ENCODE measurements around the gene SH3GL2. TPM values are rescaled to one million over a fixed set of nuclear protein-coding genes. Genes with fewer than 3 reads are reported as not detected.

SH3GL2 gene
- total RNA-seq, 1 experiment from 2014 or later: not detected

DNA sequence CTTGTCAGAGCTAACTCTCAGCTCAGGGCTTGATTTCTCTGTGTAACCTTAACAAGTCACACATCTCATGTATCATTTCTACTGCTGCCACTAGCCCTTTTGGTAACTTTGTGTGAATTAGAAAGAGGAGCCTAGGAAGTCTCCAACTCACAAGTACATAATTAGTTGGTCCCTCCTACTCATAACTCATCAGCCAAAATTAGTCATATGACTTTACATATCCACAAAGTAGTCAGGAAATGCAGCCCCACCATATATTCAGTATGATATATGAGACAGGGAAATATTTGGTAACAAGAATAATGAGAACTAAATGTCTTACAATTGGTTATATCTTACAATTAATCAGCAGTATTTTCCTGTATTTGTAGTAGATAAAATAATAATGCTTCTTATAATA, 250.2 kb downstream of the SH3GL2 start:
- H3K4me3 ChIP-seq (ENCODE audit: low read depth in 2 of 2, low read length in 2 of 2): no peak overlapping the region
- H3K27me3 ChIP-seq (ENCODE audit: control insufficient read depth, insufficient read depth, low read length): no peaks in the 10 kb centered on the region
- in situ Hi-C loops (cut with HindIII; ENCODE audit: low pct_unique_long_range_greater_than_20kb, low sequenced_read_pairs): no loop called here
- no TSS peak for BruUV-seq (replicated peaks)
- no peaks in the 10 kb centered on the region for H3K36me3 ChIP-seq (ENCODE audit: control insufficient read depth, insufficient read depth, low read length)
- no peaks in the 10 kb centered on the region for H3K9me3 ChIP-seq (ENCODE audit: control insufficient read depth, insufficient read depth, low read depth, low read length)
- CTCF ChIA-PET: no interaction called here
- H3K27ac ChIP-seq (ENCODE audit: low read length): no peak overlapping the region
- POLR2A ChIA-PET: no interaction called here
- intact Hi-C loops (cut with micrococcal nuclease; ENCODE audit: unreplicated experiment): no loop called here
- TF ChIP-seq TCF7L2 (IDR thresholded peaks at IDR 0.05; ENCODE audit: low read depth, low read length) (no peak), POLR2AphosphoS5 (IDR thresholded peaks at IDR 0.05; ENCODE audit: low read depth, low read length) (no peak), SIN3A (IDR thresholded peaks at IDR 0.05; ENCODE audit: borderline replicate concordance, insufficient read depth, low read depth, low read length) (no peak)
- TF ChIP-seq, protein P1, sequence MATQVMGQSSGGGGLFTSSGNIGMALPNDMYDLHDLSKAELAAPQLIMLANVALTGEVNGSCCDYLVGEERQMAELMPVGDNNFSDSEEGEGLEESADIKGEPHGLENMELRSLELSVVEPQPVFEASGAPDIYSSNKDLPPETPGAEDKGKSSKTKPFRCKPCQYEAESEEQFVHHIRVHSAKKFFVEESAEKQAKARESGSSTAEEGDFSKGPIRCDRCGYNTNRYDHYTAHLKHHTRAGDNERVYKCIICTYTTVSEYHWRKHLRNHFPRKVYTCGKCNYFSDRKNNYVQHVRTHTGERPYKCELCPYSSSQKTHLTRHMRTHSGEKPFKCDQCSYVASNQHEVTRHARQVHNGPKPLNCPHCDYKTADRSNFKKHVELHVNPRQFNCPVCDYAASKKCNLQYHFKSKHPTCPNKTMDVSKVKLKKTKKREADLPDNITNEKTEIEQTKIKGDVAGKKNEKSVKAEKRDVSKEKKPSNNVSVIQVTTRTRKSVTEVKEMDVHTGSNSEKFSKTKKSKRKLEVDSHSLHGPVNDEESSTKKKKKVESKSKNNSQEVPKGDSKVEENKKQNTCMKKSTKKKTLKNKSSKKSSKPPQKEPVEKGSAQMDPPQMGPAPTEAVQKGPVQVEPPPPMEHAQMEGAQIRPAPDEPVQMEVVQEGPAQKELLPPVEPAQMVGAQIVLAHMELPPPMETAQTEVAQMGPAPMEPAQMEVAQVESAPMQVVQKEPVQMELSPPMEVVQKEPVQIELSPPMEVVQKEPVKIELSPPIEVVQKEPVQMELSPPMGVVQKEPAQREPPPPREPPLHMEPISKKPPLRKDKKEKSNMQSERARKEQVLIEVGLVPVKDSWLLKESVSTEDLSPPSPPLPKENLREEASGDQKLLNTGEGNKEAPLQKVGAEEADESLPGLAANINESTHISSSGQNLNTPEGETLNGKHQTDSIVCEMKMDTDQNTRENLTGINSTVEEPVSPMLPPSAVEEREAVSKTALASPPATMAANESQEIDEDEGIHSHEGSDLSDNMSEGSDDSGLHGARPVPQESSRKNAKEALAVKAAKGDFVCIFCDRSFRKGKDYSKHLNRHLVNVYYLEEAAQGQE (IDR thresholded peaks at IDR 0.05; ENCODE audit: insufficient read depth in 1 of 2, low read depth in 2 of 2, low read length in 1 of 2): no peak
- TF ChIP-seq, protein P2, sequence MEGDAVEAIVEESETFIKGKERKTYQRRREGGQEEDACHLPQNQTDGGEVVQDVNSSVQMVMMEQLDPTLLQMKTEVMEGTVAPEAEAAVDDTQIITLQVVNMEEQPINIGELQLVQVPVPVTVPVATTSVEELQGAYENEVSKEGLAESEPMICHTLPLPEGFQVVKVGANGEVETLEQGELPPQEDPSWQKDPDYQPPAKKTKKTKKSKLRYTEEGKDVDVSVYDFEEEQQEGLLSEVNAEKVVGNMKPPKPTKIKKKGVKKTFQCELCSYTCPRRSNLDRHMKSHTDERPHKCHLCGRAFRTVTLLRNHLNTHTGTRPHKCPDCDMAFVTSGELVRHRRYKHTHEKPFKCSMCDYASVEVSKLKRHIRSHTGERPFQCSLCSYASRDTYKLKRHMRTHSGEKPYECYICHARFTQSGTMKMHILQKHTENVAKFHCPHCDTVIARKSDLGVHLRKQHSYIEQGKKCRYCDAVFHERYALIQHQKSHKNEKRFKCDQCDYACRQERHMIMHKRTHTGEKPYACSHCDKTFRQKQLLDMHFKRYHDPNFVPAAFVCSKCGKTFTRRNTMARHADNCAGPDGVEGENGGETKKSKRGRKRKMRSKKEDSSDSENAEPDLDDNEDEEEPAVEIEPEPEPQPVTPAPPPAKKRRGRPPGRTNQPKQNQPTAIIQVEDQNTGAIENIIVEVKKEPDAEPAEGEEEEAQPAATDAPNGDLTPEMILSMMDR (IDR thresholded peaks at IDR 0.05): no peak
- ATAC-seq (no peak), DNase-seq (ENCODE audit: low read depth, low spot score) (no peak)
- no peaks in the 10 kb centered on the region for H3K4me1 ChIP-seq (ENCODE audit: control insufficient read depth, insufficient read depth, low read length)

DNA sequence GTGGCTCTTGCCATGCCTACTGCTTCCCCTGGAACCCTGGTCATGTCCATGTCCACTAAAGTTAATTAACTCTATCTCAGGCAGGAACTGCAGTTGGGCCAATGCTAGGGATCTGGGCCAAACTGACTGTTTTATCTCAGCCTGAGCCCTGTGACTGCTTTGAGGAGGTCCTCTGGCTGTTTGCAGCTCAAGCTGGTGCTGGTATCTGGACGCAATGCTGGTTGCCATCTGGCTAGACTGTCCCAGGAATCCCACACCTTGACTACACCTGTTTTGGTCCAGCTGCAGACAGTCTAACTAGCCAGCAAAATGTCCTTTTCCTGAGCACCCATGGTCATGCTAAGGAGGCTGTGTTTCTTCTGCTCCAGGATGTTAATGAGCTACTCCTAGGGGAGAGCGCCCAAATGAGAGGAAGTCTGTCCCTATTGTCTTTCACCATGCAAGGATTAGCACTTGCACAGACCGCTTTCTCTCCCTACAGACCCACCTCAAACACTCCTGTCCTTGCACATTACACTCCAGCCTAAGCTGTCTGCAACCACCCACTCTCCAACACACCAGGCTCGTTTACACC, 251.0 kb downstream of the SH3GL2 start:
- Histone ChIP-seq H3K36me3 (ENCODE audit: control insufficient read depth, insufficient read depth, low read length) (no peaks in the 10 kb centered on the region), H3K4me3 (ENCODE audit: low read depth in 2 of 2, low read length in 2 of 2) (no peak overlapping the region), H3K27me3 (ENCODE audit: control insufficient read depth, insufficient read depth, low read length) (no peaks in the 10 kb centered on the region), H3K9me3 (ENCODE audit: control insufficient read depth, insufficient read depth, low read depth, low read length) (no peaks in the 10 kb centered on the region), H3K27ac (ENCODE audit: low read length) (no peak overlapping the region), H3K4me1 (ENCODE audit: control insufficient read depth, insufficient read depth, low read length) (no peaks in the 10 kb centered on the region)
- POLR2A ChIA-PET: no interaction called here
- DNase-seq (ENCODE audit: low read depth, low spot score) (no peak), ATAC-seq (no peak)
- CTCF ChIA-PET: no interaction called here
- TF ChIP-seq TCF7L2 (IDR thresholded peaks at IDR 0.05; ENCODE audit: low read depth, low read length) (no peak), POLR2AphosphoS5 (IDR thresholded peaks at IDR 0.05; ENCODE audit: low read depth, low read length) (no peak), SIN3A (IDR thresholded peaks at IDR 0.05; ENCODE audit: borderline replicate concordance, insufficient read depth, low read depth, low read length) (no peak)
- TF ChIP-seq, protein P1 (IDR thresholded peaks at IDR 0.05; ENCODE audit: insufficient read depth in 1 of 2, low read depth in 2 of 2, low read length in 1 of 2): no peak
- TF ChIP-seq, protein P2 (IDR thresholded peaks at IDR 0.05): no peak
- no TSS peak for BruUV-seq (replicated peaks)
- intact Hi-C loops (cut with micrococcal nuclease; ENCODE audit: unreplicated experiment): no loop called here
- in situ Hi-C loops (cut with HindIII; ENCODE audit: low pct_unique_long_range_greater_than_20kb, low sequenced_read_pairs): no loop called here

Measured in Panc1 (cell line).